ENCODE measurements around the gene KCNMB2.

The KCNMB2 gene

GRCh38 chr3:178686826-178687225 lies 150.6 kb downstream of the KCNMB2 start:
- no peaks in the 10 kb centered on the region for H3K4me1 ChIP-seq (ENCODE audit: control insufficient read depth, insufficient read depth, low read length)
- H3K27me3 ChIP-seq (ENCODE audit: control insufficient read depth, insufficient read depth, low read length): no peaks in the 10 kb centered on the region
- H3K36me3 ChIP-seq (ENCODE audit: control insufficient read depth, insufficient read depth, low read length): no peaks in the 10 kb centered on the region
- H3K9me3 ChIP-seq (ENCODE audit: control insufficient read depth, low read length): no peaks in the 10 kb centered on the region
- no peak overlapping the region for H3K4me3 ChIP-seq (ENCODE audit: low read length)
- H3K9ac ChIP-seq (ENCODE audit: low read length): no peak overlapping the region

- Histone ChIP-seq H3K36me3 (ENCODE audit: control insufficient read depth, insufficient read depth, low read length) (no peaks in the 10 kb centered on the region), H3K4me3 (ENCODE audit: low read length) (no peak overlapping the region), H3K27me3 (ENCODE audit: control insufficient read depth, insufficient read depth, low read length) (no peaks in the 10 kb centered on the region), H3K9me3 (ENCODE audit: control insufficient read depth, low read length) (no peaks in the 10 kb centered on the region), H3K9ac (ENCODE audit: low read length) (no peak overlapping the region), H3K4me1 (ENCODE audit: control insufficient read depth, insufficient read depth, low read length) (no peaks in the 10 kb centered on the region)
Measured at GRCh38 chr3:178690571-178690970, 154.3 kb downstream of the KCNMB2 start.

- Histone ChIP-seq H3K27me3 (ENCODE audit: control insufficient read depth, insufficient read depth, low read length) (no peaks in the 10 kb centered on the region), H3K36me3 (ENCODE audit: control insufficient read depth, insufficient read depth, low read length) (no peaks in the 10 kb centered on the region), H3K4me1 (ENCODE audit: control insufficient read depth, insufficient read depth, low read length) (no peaks in the 10 kb centered on the region), H3K4me3 (ENCODE audit: low read length) (no peak overlapping the region), H3K9me3 (ENCODE audit: control insufficient read depth, low read length) (no peaks in the 10 kb centered on the region), H3K9ac (ENCODE audit: low read length) (no peak overlapping the region)
Measured at GRCh38 chr3:178699364-178699763, 163.1 kb downstream of the KCNMB2 start.

DNA sequence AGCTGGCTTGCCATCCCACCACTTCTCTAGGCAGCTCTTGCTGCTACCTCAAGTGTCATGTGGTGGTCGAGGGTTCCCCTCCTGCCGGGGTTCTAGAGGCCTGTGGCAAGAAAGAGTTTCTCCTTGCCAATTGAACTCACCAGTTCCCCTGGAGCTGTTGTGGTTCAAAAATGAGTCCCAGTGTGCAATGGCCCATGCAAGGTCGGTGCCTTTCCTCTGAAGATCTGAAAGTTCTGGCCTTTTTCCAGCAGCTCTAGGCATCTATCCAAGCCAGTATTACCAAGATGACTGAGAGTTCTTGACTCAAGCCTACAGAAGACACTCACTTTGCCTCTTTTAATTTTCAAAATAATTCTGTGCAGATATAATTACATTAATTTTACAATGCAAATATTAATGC lies 163.6 kb downstream of the KCNMB2 start:
- Histone ChIP-seq H3K4me3 (ENCODE audit: low read length) (no peak overlapping the region), H3K36me3 (ENCODE audit: control insufficient read depth, insufficient read depth, low read length) (no peaks in the 10 kb centered on the region), H3K27me3 (ENCODE audit: control insufficient read depth, insufficient read depth, low read length) (no peaks in the 10 kb centered on the region), H3K9me3 (ENCODE audit: control insufficient read depth, low read length) (no peaks in the 10 kb centered on the region), H3K9ac (ENCODE audit: low read length) (no peak overlapping the region), H3K4me1 (ENCODE audit: control insufficient read depth, insufficient read depth, low read length) (no peaks in the 10 kb centered on the region)

DNA sequence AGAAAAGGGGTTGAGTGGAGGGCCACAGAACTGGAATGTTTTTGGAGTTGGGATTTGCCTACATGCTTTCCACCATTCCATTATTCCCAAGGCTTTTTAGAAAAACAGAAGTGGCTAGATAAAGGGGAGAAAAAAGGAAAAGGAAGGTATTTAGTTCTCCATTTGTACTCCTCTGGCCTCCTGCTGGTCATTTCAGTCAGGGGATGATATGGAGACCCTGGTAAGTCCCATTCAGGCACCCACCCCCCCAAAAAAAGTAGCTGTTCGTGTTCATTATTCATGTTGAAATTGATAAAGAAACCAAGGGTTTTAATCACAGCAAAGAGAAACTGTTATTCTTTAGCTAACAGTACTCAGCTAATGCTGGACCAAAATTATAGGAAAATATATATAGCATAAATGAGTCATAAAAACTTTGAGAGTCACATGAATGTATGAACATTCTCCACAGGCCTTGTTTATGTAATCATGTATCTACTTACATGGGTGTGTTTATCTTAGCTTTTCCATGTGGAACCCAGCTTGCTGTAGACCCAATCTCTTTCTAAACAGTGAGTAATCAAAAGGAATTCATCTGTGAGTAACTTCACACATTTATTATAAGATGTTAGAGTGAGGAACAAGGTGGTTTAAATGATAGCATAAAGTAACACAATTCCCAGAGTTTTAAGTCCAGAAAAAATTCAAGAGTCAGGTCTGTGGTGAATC lies 167.2 kb downstream of the KCNMB2 start:
- no peak overlapping the region for H3K9ac ChIP-seq (ENCODE audit: low read length)

DNA sequence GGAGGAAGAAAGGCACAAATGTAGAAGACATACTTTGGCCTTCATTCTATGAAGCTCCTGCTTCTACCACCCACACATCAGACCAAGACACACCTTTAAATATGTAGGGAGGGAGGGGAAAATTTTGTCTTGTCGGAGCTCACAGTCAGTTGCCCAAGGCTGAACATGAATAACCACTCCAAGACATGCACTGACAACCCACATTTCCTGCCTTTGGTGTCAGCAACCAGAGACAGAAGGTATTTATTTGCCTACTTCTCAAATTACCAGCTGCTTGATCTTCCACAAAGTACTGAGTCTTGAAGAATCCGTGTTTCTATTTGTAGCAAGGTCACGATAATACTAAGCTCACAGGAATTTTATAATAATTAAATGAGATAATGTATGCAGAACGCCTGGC lies 169.7 kb downstream of the KCNMB2 start:
- Histone ChIP-seq H3K9me3 (ENCODE audit: control insufficient read depth, low read length) (no peaks in the 10 kb centered on the region), H3K4me3 (ENCODE audit: low read length) (no peak overlapping the region), H3K27me3 (ENCODE audit: control insufficient read depth, insufficient read depth, low read length) (no peaks in the 10 kb centered on the region), H3K36me3 (ENCODE audit: control insufficient read depth, insufficient read depth, low read length) (no peaks in the 10 kb centered on the region), H3K9ac (ENCODE audit: low read length) (no peak overlapping the region), H3K4me1 (ENCODE audit: control insufficient read depth, insufficient read depth, low read length) (no peaks in the 10 kb centered on the region)

More for the DNA sequence above, 167.2 kb downstream of the KCNMB2 start:
- Histone ChIP-seq H3K4me1 (ENCODE audit: control insufficient read depth, insufficient read depth, low read length) (no peaks in the 10 kb centered on the region), H3K27me3 (ENCODE audit: control insufficient read depth, insufficient read depth, low read length) (no peaks in the 10 kb centered on the region), H3K9me3 (ENCODE audit: control insufficient read depth, low read length) (no peaks in the 10 kb centered on the region), H3K4me3 (ENCODE audit: low read length) (no peak overlapping the region), H3K36me3 (ENCODE audit: control insufficient read depth, insufficient read depth, low read length) (no peaks in the 10 kb centered on the region)

DNA sequence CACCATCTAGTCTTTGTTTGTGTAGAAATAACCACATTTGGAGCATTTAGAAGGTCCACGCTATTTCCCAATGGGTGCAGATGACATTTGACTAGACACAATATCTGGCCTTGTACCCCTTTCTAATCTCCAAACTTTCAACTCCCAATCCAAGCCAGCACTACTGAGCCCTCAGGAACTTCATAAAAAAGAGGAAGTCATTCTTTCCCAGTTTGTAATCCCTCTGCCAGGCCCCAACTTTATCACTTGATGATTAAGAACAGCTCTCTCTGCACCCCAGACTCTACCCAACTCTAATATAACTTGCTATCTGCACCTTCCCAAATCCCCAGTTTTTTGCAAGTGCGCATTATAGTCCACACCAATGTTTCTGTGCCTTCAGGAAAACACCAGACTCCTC lies 170.2 kb downstream of the KCNMB2 start:
- H3K4me1 ChIP-seq (ENCODE audit: control insufficient read depth, insufficient read depth, low read length): no peaks in the 10 kb centered on the region
- H3K36me3 ChIP-seq (ENCODE audit: control insufficient read depth, insufficient read depth, low read length): no peaks in the 10 kb centered on the region
- H3K4me3 ChIP-seq (ENCODE audit: low read length): no peak overlapping the region
- H3K27me3 ChIP-seq (ENCODE audit: control insufficient read depth, insufficient read depth, low read length): no peaks in the 10 kb centered on the region
- no peak overlapping the region for H3K9ac ChIP-seq (ENCODE audit: low read length)
- no peaks in the 10 kb centered on the region for H3K9me3 ChIP-seq (ENCODE audit: control insufficient read depth, low read length)

- Histone ChIP-seq H3K4me3 (ENCODE audit: low read length) (no peak overlapping the region), H3K4me1 (ENCODE audit: control insufficient read depth, insufficient read depth, low read length) (no peaks in the 10 kb centered on the region), H3K36me3 (ENCODE audit: control insufficient read depth, insufficient read depth, low read length) (no peaks in the 10 kb centered on the region), H3K27me3 (ENCODE audit: control insufficient read depth, insufficient read depth, low read length) (no peaks in the 10 kb centered on the region), H3K9ac (ENCODE audit: low read length) (no peak overlapping the region), H3K9me3 (ENCODE audit: control insufficient read depth, low read length) (no peaks in the 10 kb centered on the region)
Measured at GRCh38 chr3:178707311-178708031, 171.2 kb downstream of the KCNMB2 start.

GRCh38 chr3:178709051-178709450 lies 172.8 kb downstream of the KCNMB2 start:
- Histone ChIP-seq H3K4me1 (ENCODE audit: control insufficient read depth, insufficient read depth, low read length) (no peaks in the 10 kb centered on the region), H3K9ac (ENCODE audit: low read length) (no peak overlapping the region), H3K4me3 (ENCODE audit: low read length) (no peak overlapping the region), H3K27me3 (ENCODE audit: control insufficient read depth, insufficient read depth, low read length) (no peaks in the 10 kb centered on the region), H3K9me3 (ENCODE audit: control insufficient read depth, low read length) (no peaks in the 10 kb centered on the region), H3K36me3 (ENCODE audit: control insufficient read depth, insufficient read depth, low read length) (no peaks in the 10 kb centered on the region)

- H3K9me3 ChIP-seq (ENCODE audit: control insufficient read depth, low read length): no peaks in the 10 kb centered on the region
- H3K27me3 ChIP-seq (ENCODE audit: control insufficient read depth, insufficient read depth, low read length): no peaks in the 10 kb centered on the region
- no peak overlapping the region for H3K9ac ChIP-seq (ENCODE audit: low read length)
- H3K36me3 ChIP-seq (ENCODE audit: control insufficient read depth, insufficient read depth, low read length): no peaks in the 10 kb centered on the region
- no peak overlapping the region for H3K4me3 ChIP-seq (ENCODE audit: low read length)
- H3K4me1 ChIP-seq (ENCODE audit: control insufficient read depth, insufficient read depth, low read length): no peaks in the 10 kb centered on the region
Measured at GRCh38 chr3:178711753-178712152, 175.5 kb downstream of the KCNMB2 start.

DNA sequence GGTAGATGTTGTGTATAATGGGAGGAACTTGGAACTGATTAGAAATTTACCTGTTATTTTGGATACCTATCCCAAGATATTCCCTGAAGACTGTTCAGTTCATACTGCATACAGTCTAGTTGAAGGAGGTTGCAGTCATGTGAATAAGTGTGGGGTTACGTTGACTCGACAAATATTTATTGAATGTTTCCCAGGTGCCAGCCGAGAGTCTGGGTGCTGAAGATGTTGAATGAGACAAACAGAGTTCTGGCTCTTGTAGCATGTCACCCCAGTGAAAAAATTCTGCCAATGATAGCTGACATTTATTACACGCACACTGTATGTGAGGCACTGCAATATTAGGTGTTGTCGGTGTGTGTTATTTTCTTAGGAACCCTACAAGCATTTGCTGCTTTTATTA lies 176.0 kb downstream of the KCNMB2 start:
- Histone ChIP-seq H3K36me3 (ENCODE audit: control insufficient read depth, insufficient read depth, low read length) (no peaks in the 10 kb centered on the region), H3K9ac (ENCODE audit: low read length) (no peak overlapping the region), H3K4me1 (ENCODE audit: control insufficient read depth, insufficient read depth, low read length) (no peaks in the 10 kb centered on the region), H3K4me3 (ENCODE audit: low read length) (no peak overlapping the region), H3K9me3 (ENCODE audit: control insufficient read depth, low read length) (no peaks in the 10 kb centered on the region), H3K27me3 (ENCODE audit: control insufficient read depth, insufficient read depth, low read length) (no peaks in the 10 kb centered on the region)

DNA sequence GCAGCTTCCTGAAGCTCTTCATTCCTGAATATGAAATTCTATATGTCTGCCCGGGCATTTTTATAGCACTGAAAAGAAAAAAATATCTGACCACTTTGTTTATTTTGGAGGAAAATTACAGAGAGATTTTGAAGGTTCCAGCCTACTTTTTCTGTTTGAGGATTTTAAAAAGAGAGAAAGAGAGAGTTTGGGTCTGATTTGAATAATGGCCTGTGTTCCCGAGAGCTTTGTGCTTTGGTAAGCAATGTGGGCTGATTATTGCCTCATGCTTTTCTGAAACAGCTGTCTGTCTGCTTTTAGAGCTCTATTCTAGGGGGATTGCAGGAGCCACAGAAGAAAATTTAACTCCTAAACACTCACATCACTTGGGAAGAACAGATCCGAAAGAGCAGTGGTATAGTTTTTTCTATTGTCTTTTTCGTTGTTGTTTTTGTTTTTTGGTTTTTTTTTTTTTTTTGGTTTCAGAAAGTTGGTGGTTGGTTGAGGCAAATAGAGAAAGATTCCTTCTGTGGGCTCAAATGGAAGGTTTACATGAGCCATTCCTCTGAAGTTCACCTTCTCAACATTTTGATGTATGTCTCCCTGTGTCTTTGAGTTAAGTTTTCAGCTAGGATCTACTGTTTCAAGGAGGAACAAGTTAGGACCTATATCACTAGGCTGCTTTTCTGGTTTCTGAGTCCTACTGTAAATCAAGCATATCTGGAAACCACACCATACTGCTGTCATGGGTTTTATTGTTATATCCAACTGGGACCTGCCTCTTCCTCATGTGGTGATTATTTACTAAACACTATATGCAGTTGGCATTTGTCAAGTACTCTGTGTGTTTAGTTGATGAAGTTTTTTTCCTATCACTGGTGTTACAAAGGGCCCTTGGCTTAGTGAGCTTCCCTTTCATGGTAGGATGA lies 178.9 kb downstream of the KCNMB2 start:
- Histone ChIP-seq H3K9ac (ENCODE audit: low read length) (no peak overlapping the region), H3K9me3 (ENCODE audit: control insufficient read depth, low read length) (no peaks in the 10 kb centered on the region), H3K4me1 (ENCODE audit: control insufficient read depth, insufficient read depth, low read length) (no peaks in the 10 kb centered on the region), H3K36me3 (ENCODE audit: control insufficient read depth, insufficient read depth, low read length) (no peaks in the 10 kb centered on the region), H3K4me3 (ENCODE audit: low read length) (no peak overlapping the region), H3K27me3 (ENCODE audit: control insufficient read depth, insufficient read depth, low read length) (no peaks in the 10 kb centered on the region)

All from mucosa of stomach (tissue), 1 donor.